HepG2 (cell line): Measurements from ENCODE around the gene STAT4.

Experiments
- CAMTA2 ChIP-seq: sonication (generic); formaldehyde crosslinking; IDR thresholded peaks from 2 replicates; pipeline ENCODE4 v1.4.0; 2020; ENCODE audit warnings: mild to moderate bottlenecking, missing genetic modification reagents, borderline replicate concordance
- PAX8 ChIP-seq: sonication (generic); formaldehyde crosslinking; IDR thresholded peaks from 2 replicates; pipeline ENCODE4 v1.8.0; 2022; ENCODE audit warnings: mild to moderate bottlenecking, missing genetic modification reagents, borderline replicate concordance
- RXRB ChIP-seq: IDR thresholded peaks from 2 replicates; pipeline ENCODE4 v1.6.1; 2016; ENCODE audit warnings: borderline replicate concordance, missing genetic modification reagents, missing compliant biosample characterization
- TF ChIP-seq, protein P1 (sequence below): sonication (generic); formaldehyde crosslinking; IDR thresholded peaks from one replicate; pipeline ENCODE4 v1.5.1; 2020; ENCODE audit warnings: mild to moderate bottlenecking, missing genetic modification reagents; ENCODE audit errors: not compliant biosample characterization

DNA sequence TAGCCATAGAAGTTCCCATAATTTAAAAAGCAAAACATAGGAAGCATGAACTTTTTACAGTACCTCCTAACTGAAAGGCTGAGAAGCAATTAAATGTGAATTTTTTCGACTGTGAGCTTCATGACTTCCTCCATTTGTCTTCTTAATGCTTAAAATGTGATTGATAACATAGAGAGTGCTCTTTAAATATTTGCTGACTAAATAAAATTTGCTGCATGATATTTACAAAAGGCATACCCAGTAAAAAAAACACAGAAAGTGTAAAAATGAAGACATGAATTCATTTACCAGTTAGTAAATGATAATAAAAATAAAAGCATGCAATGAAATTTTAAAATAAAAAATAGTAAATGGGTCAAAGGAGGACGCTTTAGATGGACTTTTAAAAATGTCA lies 21.9 kb downstream of the STAT4 start:
- TF ChIP-seq CAMTA2 (no peak), RXRB (no peak), PAX8 (CRISPR knock-in tag) (no peak)
- TF ChIP-seq, protein P1, sequence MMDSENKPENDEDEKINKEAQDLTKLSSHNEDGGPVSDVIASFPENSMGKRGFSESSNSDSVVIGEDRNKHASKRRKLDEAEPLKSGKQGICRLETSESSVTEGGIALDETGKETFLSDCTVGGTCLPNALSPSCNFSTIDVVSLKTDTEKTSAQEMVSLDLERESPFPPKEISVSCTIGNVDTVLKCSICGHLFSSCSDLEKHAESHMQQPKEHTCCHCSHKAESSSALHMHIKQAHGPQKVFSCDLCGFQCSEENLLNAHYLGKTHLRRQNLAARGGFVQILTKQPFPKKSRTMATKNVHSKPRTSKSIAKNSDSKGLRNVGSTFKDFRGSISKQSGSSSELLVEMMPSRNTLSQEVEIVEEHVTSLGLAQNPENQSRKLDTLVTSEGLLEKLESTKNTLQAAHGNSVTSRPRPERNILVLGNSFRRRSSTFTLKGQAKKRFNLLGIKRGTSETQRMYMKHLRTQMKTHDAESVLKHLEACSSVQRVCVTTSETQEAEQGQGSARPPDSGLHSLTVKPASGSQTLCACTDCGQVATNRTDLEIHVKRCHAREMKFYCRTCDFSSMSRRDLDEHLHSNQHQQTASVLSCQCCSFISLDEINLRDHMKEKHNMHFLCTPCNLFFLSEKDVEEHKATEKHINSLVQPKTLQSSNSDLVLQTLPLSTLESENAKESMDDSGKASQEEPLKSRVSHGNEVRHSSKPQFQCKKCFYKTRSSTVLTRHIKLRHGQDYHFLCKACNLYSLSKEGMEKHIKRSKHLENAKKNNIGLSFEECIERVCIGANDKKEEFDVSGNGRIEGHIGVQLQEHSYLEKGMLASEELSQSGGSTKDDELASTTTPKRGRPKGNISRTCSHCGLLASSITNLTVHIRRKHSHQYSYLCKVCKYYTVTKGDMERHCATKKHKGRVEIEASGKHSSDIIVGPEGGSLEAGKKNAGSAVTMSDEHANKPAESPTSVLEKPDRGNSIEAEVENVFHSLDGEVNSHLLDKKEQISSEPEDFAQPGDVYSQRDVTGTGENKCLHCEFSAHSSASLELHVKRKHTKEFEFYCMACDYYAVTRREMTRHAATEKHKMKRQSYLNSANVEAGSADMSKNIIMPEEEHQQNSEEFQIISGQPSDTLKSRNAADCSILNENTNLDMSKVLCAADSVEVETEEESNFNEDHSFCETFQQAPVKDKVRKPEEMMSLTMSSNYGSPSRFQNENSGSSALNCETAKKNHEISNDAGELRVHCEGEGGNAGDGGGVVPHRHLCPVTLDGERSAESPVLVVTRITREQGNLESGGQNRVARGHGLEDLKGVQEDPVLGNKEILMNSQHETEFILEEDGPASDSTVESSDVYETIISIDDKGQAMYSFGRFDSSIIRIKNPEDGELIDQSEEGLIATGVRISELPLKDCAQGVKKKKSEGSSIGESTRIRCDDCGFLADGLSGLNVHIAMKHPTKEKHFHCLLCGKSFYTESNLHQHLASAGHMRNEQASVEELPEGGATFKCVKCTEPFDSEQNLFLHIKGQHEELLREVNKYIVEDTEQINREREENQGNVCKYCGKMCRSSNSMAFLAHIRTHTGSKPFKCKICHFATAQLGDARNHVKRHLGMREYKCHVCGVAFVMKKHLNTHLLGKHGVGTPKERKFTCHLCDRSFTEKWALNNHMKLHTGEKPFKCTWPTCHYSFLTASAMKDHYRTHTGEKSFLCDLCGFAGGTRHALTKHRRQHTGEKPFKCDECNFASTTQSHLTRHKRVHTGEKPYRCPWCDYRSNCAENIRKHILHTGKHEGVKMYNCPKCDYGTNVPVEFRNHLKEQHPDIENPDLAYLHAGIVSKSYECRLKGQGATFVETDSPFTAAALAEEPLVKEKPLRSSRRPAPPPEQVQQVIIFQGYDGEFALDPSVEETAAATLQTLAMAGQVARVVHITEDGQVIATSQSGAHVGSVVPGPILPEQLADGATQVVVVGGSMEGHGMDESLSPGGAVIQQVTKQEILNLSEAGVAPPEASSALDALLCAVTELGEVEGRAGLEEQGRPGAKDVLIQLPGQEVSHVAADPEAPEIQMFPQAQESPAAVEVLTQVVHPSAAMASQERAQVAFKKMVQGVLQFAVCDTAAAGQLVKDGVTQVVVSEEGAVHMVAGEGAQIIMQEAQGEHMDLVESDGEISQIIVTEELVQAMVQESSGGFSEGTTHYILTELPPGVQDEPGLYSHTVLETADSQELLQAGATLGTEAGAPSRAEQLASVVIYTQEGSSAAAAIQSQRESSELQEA = no peak
